Suprapubic skin (tissue), 4 donors: ENCODE results near the gene PUS1. TPM values are rescaled to one million over a fixed set of nuclear protein-coding genes. Genes with fewer than 3 reads are reported as not detected.

Experiments
- DNase-seq, 2 donors: peaks; one replicate each; pipeline ENCODE4 v3.0.0-alpha.2; 2019; ENCODE audit warnings: low spot score in 2 of 2
- H3K27ac ChIP-seq: fragments of 200-600 bp; sonication (generic); one replicate; pipeline ENCODE4 v1.5.1; 2019
- H3K27me3 ChIP-seq: fragments of 200-600 bp; sonication (generic); one replicate; pipeline ENCODE4 v1.5.1; 2019
- H3K36me3 ChIP-seq: fragments of 200-600 bp; sonication (generic); one replicate; pipeline ENCODE4 v1.5.1; 2019
- H3K4me1 ChIP-seq: fragments of 200-600 bp; sonication (generic); one replicate; pipeline ENCODE4 v1.5.1; 2019
- H3K4me3 ChIP-seq: fragments of 200-600 bp; sonication (generic); one replicate; pipeline ENCODE4 v1.5.1; 2019; ENCODE audit warnings: mild to moderate bottlenecking
- H3K9me3 ChIP-seq: fragments of 200-600 bp; sonication (generic); one replicate; pipeline ENCODE4 v1.5.1; 2019
- CTCF ChIP-seq, 2 donors: fragments of 200-600 bp in 1 of 2; fragments of 450-650 bp in 1 of 2; sonication (generic) in 1 of 2; IDR thresholded peaks; one replicate each; pipeline ENCODE4 v1.5.1; 2016 to 2019; ENCODE audit warnings: antibody characterized with exemption in 2 of 2, mild to moderate bottlenecking in 1 of 2, moderate library complexity in 1 of 2
- EP300 ChIP-seq: sonication (generic); formaldehyde crosslinking; IDR thresholded peaks from one replicate; pipeline ENCODE4 v1.6.1; 2017; ENCODE audit warnings: antibody characterized with exemption
- POLR2A ChIP-seq, 2 donors: fragments of 450-650 bp; IDR thresholded peaks; one replicate each; pipeline ENCODE4 v1.6.1; 2017; ENCODE audit warnings: antibody characterized with exemption in 2 of 2, mild to moderate bottlenecking in 2 of 2, moderate library complexity in 2 of 2
- POLR2AphosphoS5 ChIP-seq, 3 donors: sonication (generic); formaldehyde crosslinking; IDR thresholded peaks; one replicate each; pipeline ENCODE4 v1.6.1; 2017; ENCODE audit warnings: antibody characterized with exemption in 3 of 3
- WGBS: methylation state at CpG from one replicate; pipeline ENCODE4 v1.1.5; 2018; 5-methylcytosine and 5-hydroxymethylcytosine counted together
- total RNA-seq, 4 donors: library from RNA; depleted of rRNA; stranded (reverse); fragments of >200 nt; gene quantifications; one replicate each; pipeline ENCODE4 v1.1.0, GENCODE V29; 2016

The PUS1 gene
- total RNA-seq, 4 donors from 2014 or later, result 16.3 to 24.4 (median 21.8) TPM

GRCh38 chr12:131930510-131930909, 1.4 kb downstream of the PUS1 start:
- Histone ChIP-seq H3K4me3 (peak overlapping the region; percentile 83), H3K27ac (no peak overlapping the region), H3K9me3 (no peaks in the 10 kb centered on the region), H3K4me1 (peaks cover 17% of the 10 kb centered on the region), H3K36me3 (peaks cover 42% of the 10 kb centered on the region), H3K27me3 (no peaks in the 10 kb centered on the region)
- WGBS, result 82% methylated on average over 9 of the region's 9 CpGs
- DNase-seq, result no peak
- TF ChIP-seq POLR2AphosphoS5 (IDR thresholded peaks at IDR 0.05), result no peak

GRCh38 chr12:131933387-131933786, 4.3 kb downstream of the PUS1 start:
- no peak overlapping the region for H3K4me3 ChIP-seq
- H3K9me3 ChIP-seq, result no peaks in the 10 kb centered on the region
- no peak for TF ChIP-seq POLR2AphosphoS5 (IDR thresholded peaks at IDR 0.05)
- TF ChIP-seq CTCF (IDR thresholded peaks at IDR 0.05), result no peak
- no peak for TF ChIP-seq POLR2A (IDR thresholded peaks at IDR 0.05)
- TF ChIP-seq EP300, result no peak
- no peaks in the 10 kb centered on the region for H3K27me3 ChIP-seq
- DNase-seq, result no peak
- peaks cover 55% of the 10 kb centered on the region for H3K36me3 ChIP-seq
- no peak overlapping the region for H3K27ac ChIP-seq
- WGBS, result 97% methylated on average over 6 of the region's 8 CpGs
- peaks cover 17% of the 10 kb centered on the region for H3K4me1 ChIP-seq

- Histone ChIP-seq H3K4me1 (peaks cover 17% of the 10 kb centered on the region), H3K36me3 (peaks cover 55% of the 10 kb centered on the region), H3K9me3 (no peaks in the 10 kb centered on the region), H3K4me3 (no peak overlapping the region), H3K27ac (no peak overlapping the region), H3K27me3 (no peaks in the 10 kb centered on the region)
- no peak for DNase-seq
- TF ChIP-seq POLR2A (IDR thresholded peaks at IDR 0.05), result no peak
- TF ChIP-seq POLR2AphosphoS5 (IDR thresholded peaks at IDR 0.05), result no peak
- TF ChIP-seq EP300, result no peak
- no peak for TF ChIP-seq CTCF (IDR thresholded peaks at IDR 0.05)
- 90% methylated on average over 11 of the region's 11 CpGs for WGBS
These were observed 5.5 kb downstream of the PUS1 start for GRCh38 chr12:131934535-131934934.

GRCh38 chr12:131938082-131938481, 9.0 kb downstream of the PUS1 start:
- H3K27ac ChIP-seq, result no peak overlapping the region
- H3K4me3 ChIP-seq, result no peak overlapping the region
- TF ChIP-seq CTCF (IDR thresholded peaks at IDR 0.05), result no peak
- no peak for TF ChIP-seq POLR2A (IDR thresholded peaks at IDR 0.05)
- TF ChIP-seq EP300, result no peak
- no peak for TF ChIP-seq POLR2AphosphoS5 (IDR thresholded peaks at IDR 0.05)
- H3K27me3 ChIP-seq, result no peaks in the 10 kb centered on the region
- H3K36me3 ChIP-seq, result peaks cover 59% of the 10 kb centered on the region
- peak; percentile 27 to 41 for DNase-seq
- peaks cover 5% of the 10 kb centered on the region for H3K4me1 ChIP-seq
- WGBS, result 95% methylated on average over 7 of the region's 7 CpGs
- H3K9me3 ChIP-seq, result no peaks in the 10 kb centered on the region

GRCh38 chr12:131939007-131939406, 9.9 kb downstream of the PUS1 start:
- H3K9me3 ChIP-seq, result no peaks in the 10 kb centered on the region
- peak; percentile 33 to 72 for DNase-seq
- no peak overlapping the region for H3K4me3 ChIP-seq
- peaks cover 5% of the 10 kb centered on the region for H3K4me1 ChIP-seq
- WGBS, result 94% methylated on average over 16 of the region's 16 CpGs
- H3K36me3 ChIP-seq, result peaks cover 59% of the 10 kb centered on the region
- no peak for TF ChIP-seq POLR2A (IDR thresholded peaks at IDR 0.05)
- no peak for TF ChIP-seq POLR2AphosphoS5 (IDR thresholded peaks at IDR 0.05)
- no peak for TF ChIP-seq EP300
- TF ChIP-seq CTCF (IDR thresholded peaks at IDR 0.05), result no peak
- no peak overlapping the region for H3K27ac ChIP-seq
- H3K27me3 ChIP-seq, result no peaks in the 10 kb centered on the region

- 75% methylated on average over 8 of the region's 8 CpGs for WGBS
- Histone ChIP-seq H3K4me3 (no peak overlapping the region), H3K27ac (no peak overlapping the region), H3K36me3 (peaks cover 57% of the 10 kb centered on the region), H3K9me3 (no peaks in the 10 kb centered on the region), H3K27me3 (no peaks in the 10 kb centered on the region), H3K4me1 (peaks cover 5% of the 10 kb centered on the region)
- TF ChIP-seq POLR2A (IDR thresholded peaks at IDR 0.05), result no peak
- no peak for TF ChIP-seq CTCF (IDR thresholded peaks at IDR 0.05)
- no peak for TF ChIP-seq EP300
- TF ChIP-seq POLR2AphosphoS5 (IDR thresholded peaks at IDR 0.05), result no peak
- peak in 1 of 2 donors; percentile 74 for DNase-seq
These were observed 11.1 kb downstream of the PUS1 start for GRCh38 chr12:131940141-131940547.
